Ishikawa (cell line): ENCODE results near the gene CLDN25.
A peak's percentile ranks its signal among the peaks of the same experiment; 100 is the strongest.

Experiments used
- CEBPB ChIP-seq: IDR thresholded peaks from 2 replicates; pipeline ENCODE4 v1.6.1; 2012
- CREB1 ChIP-seq: IDR thresholded peaks from 2 replicates; pipeline ENCODE4 v1.6.1; 2012; ENCODE audit warnings: low read depth
- EGR1 ChIP-seq: IDR thresholded peaks from 2 replicates; pipeline ENCODE4 v1.6.1; 2012
- EP300 ChIP-seq: IDR thresholded peaks from 2 replicates; pipeline ENCODE4 v1.6.1; 2012; ENCODE audit warnings: borderline replicate concordance
- FOXM1 ChIP-seq: IDR thresholded peaks from 2 replicates; pipeline ENCODE4 v1.6.1; 2012; ENCODE audit warnings: low read depth, borderline replicate concordance
- MAX ChIP-seq: IDR thresholded peaks from 2 replicates; pipeline ENCODE4 v1.6.1; 2012
- NFIC ChIP-seq: IDR thresholded peaks from 2 replicates; pipeline ENCODE4 v1.6.1; 2012
- RAD21 ChIP-seq: IDR thresholded peaks from 2 replicates; pipeline ENCODE4 v1.6.1; 2012; ENCODE audit warnings: low read depth
- REST ChIP-seq: IDR thresholded peaks from 2 replicates; pipeline ENCODE4 v1.6.1; 2012; ENCODE audit warnings: low read depth, mild to moderate bottlenecking
- TAF1 ChIP-seq: IDR thresholded peaks from 2 replicates; pipeline ENCODE4 v1.6.1; 2012; ENCODE audit warnings: low read depth, mild to moderate bottlenecking
- TCF12 ChIP-seq: IDR thresholded peaks from 2 replicates; pipeline ENCODE4 v1.6.1; 2012; ENCODE audit warnings: low read depth
- TEAD4 ChIP-seq: IDR thresholded peaks from 2 replicates; pipeline ENCODE4 v1.6.1; 2012
- USF1 ChIP-seq: IDR thresholded peaks from 2 replicates; pipeline ENCODE4 v1.6.1; 2012
- YY1 ChIP-seq: IDR thresholded peaks from 2 replicates; pipeline ENCODE4 v1.6.1; 2012; ENCODE audit warnings: low read depth
- ZBTB7A ChIP-seq: IDR thresholded peaks from 2 replicates; pipeline ENCODE4 v1.6.1; 2012; ENCODE audit warnings: low read depth

The CLDN25 gene

GRCh38 chr11:113774174-113774503, 5.5 kb upstream of the CLDN25 start:
- TF ChIP-seq EP300 = no peak

- TF ChIP-seq MAX = no peak
- TF ChIP-seq USF1 = no peak
- no peak for TF ChIP-seq FOXM1
- no peak for TF ChIP-seq EGR1
- no peak for TF ChIP-seq TEAD4
- no peak for TF ChIP-seq REST
- no peak for TF ChIP-seq YY1
- no peak for TF ChIP-seq TCF12
- TF ChIP-seq NFIC = no peak
- no peak for TF ChIP-seq EP300
- no peak for TF ChIP-seq RAD21
- no peak for TF ChIP-seq CEBPB
- TF ChIP-seq CREB1 = no peak
- TF ChIP-seq TAF1 = no peak
- TF ChIP-seq ZBTB7A = no peak
Measured at GRCh38 chr11:113778111-113778910, 1.3 kb upstream of the CLDN25 start.

- TF ChIP-seq RAD21 = no peak
- TF ChIP-seq TEAD4 = no peak
- TF ChIP-seq CREB1 = no peak
- TF ChIP-seq TAF1 = no peak
- TF ChIP-seq EGR1 = no peak
- TF ChIP-seq YY1 = no peak
- no peak for TF ChIP-seq NFIC
- TF ChIP-seq FOXM1 = no peak
- no peak for TF ChIP-seq ZBTB7A
- no peak for TF ChIP-seq MAX
- TF ChIP-seq CEBPB = no peak
- no peak for TF ChIP-seq REST
Measured at GRCh38 chr11:113781682-113782081, 2.1 kb downstream of the CLDN25 start.

GRCh38 chr11:113782134-113782533, 2.5 kb downstream of the CLDN25 start:
- TF ChIP-seq CREB1 (no peak), ZBTB7A (no peak)

- TF ChIP-seq TEAD4 (no peak), RAD21 (no peak), TCF12 (no peak), EGR1 (no peak), USF1 (no peak), NFIC (no peak), TAF1 (no peak), FOXM1 (no peak), EP300 (no peak)
Measured at GRCh38 chr11:113789675-113790320, 10.2 kb downstream of the CLDN25 start.

GRCh38 chr11:113796663-113797259, 17.2 kb downstream of the CLDN25 start:
- TF ChIP-seq RAD21 = peak; percentile 31; the same call in 1 of the 2 replicates
- TF ChIP-seq TEAD4 = no peak

- TF ChIP-seq RAD21 (no peak), EGR1 (no peak), TAF1 (no peak), EP300 (no peak), ZBTB7A (no peak), FOXM1 (no peak), YY1 (no peak), USF1 (no peak), MAX (no peak), CEBPB (no peak)
Measured at GRCh38 chr11:113802621-113803020, 23.0 kb downstream of the CLDN25 start.
